A549 (cell line): ENCODE data around the gene CMC2.

Experiments
- EP300 ChIP-seq, 2 experiments: fragments of >200 bp; sonication (Bioruptor Twin); formaldehyde crosslinking; IDR thresholded peaks; 2 replicates in 1 of 2; 3 replicates in 1 of 2; pipeline ENCODE4 v1.6.1; 2016 to 2017
- FOSB ChIP-seq: fragments of 250-450 bp; sonication (Bioruptor Pico); IDR thresholded peaks from 2 replicates; pipeline ENCODE4 v1.5.0; 2020; ENCODE audit warnings: mild to moderate bottlenecking, moderate library complexity
- POLR2A ChIP-seq: IDR thresholded peaks from 2 replicates; pipeline ENCODE4 v1.6.1; 2012; ENCODE audit warnings: mild to moderate bottlenecking, low read length
- TF ChIP-seq, protein P1 (sequence below): fragments of >200 bp; sonication (Bioruptor Twin); formaldehyde crosslinking; IDR thresholded peaks from 3 replicates; pipeline ENCODE4 v1.5.1; 2016
- TF ChIP-seq, protein P2 (sequence below): fragments of 150-350 bp; IDR thresholded peaks from 2 replicates; pipeline ENCODE4 v1.6.1; 2014; ENCODE audit warnings: low read depth, mild to moderate bottlenecking, low read length

DNA sequence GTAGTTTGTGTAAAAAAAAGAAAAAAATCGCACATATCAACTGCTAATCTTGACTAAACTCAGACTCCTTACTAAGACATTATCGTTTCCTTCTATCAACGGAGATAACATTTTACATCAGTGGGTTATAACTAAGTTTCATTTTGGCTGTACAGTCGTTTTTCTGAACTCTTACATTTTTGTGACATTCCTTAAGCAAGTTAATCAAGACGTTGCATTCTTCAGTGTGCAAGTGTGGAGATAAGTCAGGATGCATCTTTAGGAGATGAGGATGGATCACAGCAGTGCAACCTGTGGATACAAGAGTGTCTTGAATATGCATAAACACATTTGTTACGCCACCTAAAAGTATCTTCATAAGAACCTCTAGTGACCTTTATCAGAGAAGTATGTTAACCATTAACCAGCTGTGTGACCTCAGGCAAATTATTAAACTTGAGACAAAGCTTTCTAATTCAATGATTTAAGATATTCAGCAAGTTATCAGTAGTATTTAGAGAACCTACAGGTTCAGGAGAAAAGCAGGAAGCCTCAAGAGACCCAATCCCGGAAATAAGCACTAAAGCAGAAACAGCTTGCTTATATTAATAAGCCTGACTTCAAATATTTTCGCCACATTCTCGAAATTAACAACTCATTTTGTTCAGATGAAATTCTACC lies 9.4 kb downstream of the CMC2 start:
- TF ChIP-seq, protein P1, sequence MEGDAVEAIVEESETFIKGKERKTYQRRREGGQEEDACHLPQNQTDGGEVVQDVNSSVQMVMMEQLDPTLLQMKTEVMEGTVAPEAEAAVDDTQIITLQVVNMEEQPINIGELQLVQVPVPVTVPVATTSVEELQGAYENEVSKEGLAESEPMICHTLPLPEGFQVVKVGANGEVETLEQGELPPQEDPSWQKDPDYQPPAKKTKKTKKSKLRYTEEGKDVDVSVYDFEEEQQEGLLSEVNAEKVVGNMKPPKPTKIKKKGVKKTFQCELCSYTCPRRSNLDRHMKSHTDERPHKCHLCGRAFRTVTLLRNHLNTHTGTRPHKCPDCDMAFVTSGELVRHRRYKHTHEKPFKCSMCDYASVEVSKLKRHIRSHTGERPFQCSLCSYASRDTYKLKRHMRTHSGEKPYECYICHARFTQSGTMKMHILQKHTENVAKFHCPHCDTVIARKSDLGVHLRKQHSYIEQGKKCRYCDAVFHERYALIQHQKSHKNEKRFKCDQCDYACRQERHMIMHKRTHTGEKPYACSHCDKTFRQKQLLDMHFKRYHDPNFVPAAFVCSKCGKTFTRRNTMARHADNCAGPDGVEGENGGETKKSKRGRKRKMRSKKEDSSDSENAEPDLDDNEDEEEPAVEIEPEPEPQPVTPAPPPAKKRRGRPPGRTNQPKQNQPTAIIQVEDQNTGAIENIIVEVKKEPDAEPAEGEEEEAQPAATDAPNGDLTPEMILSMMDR, result no peak
- TF ChIP-seq, protein P2, sequence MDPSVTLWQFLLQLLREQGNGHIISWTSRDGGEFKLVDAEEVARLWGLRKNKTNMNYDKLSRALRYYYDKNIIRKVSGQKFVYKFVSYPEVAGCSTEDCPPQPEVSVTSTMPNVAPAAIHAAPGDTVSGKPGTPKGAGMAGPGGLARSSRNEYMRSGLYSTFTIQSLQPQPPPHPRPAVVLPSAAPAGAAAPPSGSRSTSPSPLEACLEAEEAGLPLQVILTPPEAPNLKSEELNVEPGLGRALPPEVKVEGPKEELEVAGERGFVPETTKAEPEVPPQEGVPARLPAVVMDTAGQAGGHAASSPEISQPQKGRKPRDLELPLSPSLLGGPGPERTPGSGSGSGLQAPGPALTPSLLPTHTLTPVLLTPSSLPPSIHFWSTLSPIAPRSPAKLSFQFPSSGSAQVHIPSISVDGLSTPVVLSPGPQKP, result no peak
- TF ChIP-seq EP300 (IDR thresholded peaks at IDR 0.05) (no peak), FOSB (no peak), POLR2A (no peak)
